Smooth muscle cell (in vitro differentiated cells): ENCODE data around the gene ANKRD45. TPM values are rescaled to one million over a fixed set of nuclear protein-coding genes. Genes with fewer than 3 reads are reported as not detected.

ENCODE experiments used
- DNase-seq: peaks from one replicate; lab custom pipeline; 2025; ENCODE audit not compliant: unreplicated experiment; lab: John Stamatoyannopoulos, UW
- H2AFZ ChIP-seq: fragments of 200-600 bp; sonication (generic); 2 replicates; pipeline ENCODE4 v1.6.0; 2016; ENCODE audit warnings: antibody characterized with exemption, low read depth, mild to moderate bottlenecking
- H3F3A ChIP-seq: fragments of 200-600 bp; sonication (generic); 2 replicates; pipeline ENCODE4 v1.6.0; 2017; ENCODE audit warnings: antibody characterized with exemption, low read depth
- H3K27ac ChIP-seq: fragments of 200-600 bp; sonication (generic); 2 replicates; pipeline ENCODE4 v1.5.1; 2016; ENCODE audit warnings: low read depth, mild to moderate bottlenecking
- H3K27me3 ChIP-seq: fragments of 200-600 bp; sonication (generic); 2 replicates; pipeline ENCODE4 v1.6.1; 2016; ENCODE audit warnings: low read depth, mild to moderate bottlenecking
- H3K36me3 ChIP-seq: fragments of 200-600 bp; sonication (generic); 2 replicates; pipeline ENCODE4 v1.5.1; 2016; ENCODE audit warnings: low read depth
- H3K4me1 ChIP-seq: fragments of 200-600 bp; sonication (generic); 2 replicates; pipeline ENCODE4 v1.5.1; 2016; ENCODE audit warnings: low read depth
- H3K4me2 ChIP-seq: fragments of 200-600 bp; sonication (generic); 2 replicates; pipeline ENCODE4 v1.6.0; 2016; ENCODE audit warnings: mild to moderate bottlenecking
- H3K4me3 ChIP-seq: fragments of 200-600 bp; sonication (generic); 2 replicates; pipeline ENCODE4 v1.5.1; 2016; ENCODE audit warnings: mild to moderate bottlenecking
- H3K79me2 ChIP-seq: fragments of 200-600 bp; sonication (generic); 2 replicates; pipeline ENCODE4 v1.6.0; 2016; ENCODE audit warnings: low read depth, mild to moderate bottlenecking
- H3K9ac ChIP-seq: fragments of 200-600 bp; sonication (generic); 2 replicates; pipeline ENCODE4 v1.6.0; 2016; ENCODE audit warnings: low read depth
- H3K9me3 ChIP-seq: fragments of 200-600 bp; sonication (generic); replicated peaks from 2 replicates; pipeline ENCODE4 v1.5.1; 2016; ENCODE audit warnings: low read depth
- H4K20me1 ChIP-seq: fragments of 200-600 bp; sonication (generic); 2 replicates; pipeline ENCODE4 v1.6.0; 2016; ENCODE audit warnings: low read depth
- CTCF ChIP-seq: fragments of 200-600 bp; sonication (generic); IDR thresholded peaks from 2 replicates; pipeline ENCODE4 v1.5.1; 2017; ENCODE audit warnings: borderline replicate concordance, mild to moderate bottlenecking, antibody characterized with exemption; ENCODE audit not compliant: insufficient read depth, poor library complexity, severe bottlenecking
- WGBS: methylation state at CpG from one replicate; pipeline ENCODE4 v1.1.7; 2016; ENCODE audit warnings: low lambda C conversion rate; 5-methylcytosine and 5-hydroxymethylcytosine counted together
- polyA plus RNA-seq: library from polyadenylated mRNA; unstranded; fragments of >200 nt; fragmentation: Nextera tagmentation; extraction: Ambion mirVana; gene quantifications from 2 replicates; pipeline ENCODE4 v1.2.1, GENCODE V29; 2016
- total RNA-seq: library from RNA; depleted of rRNA; stranded (reverse); fragments of >200 nt; gene quantifications from 2 replicates; pipeline ENCODE4 v1.2.3, GENCODE V29; 2014

Gene ANKRD45
- total and polyA plus RNA-seq, 2 experiments from 2014 or later: 0.72 to 1.8 TPM

GRCh38 chr1:173561263-173561662, 108.4 kb downstream of the ANKRD45 start:
- H3K9me3 ChIP-seq: no peaks in the 10 kb centered on the region
- H4K20me1 ChIP-seq: no peaks in the 10 kb centered on the region
- no peaks in the 10 kb centered on the region for H3K79me2 ChIP-seq
- H3K9ac ChIP-seq: no peak overlapping the region
- no peaks in the 10 kb centered on the region for H3K27me3 ChIP-seq
- 94% methylated on average over 1 of the region's 1 CpG for WGBS
- no peaks in the 10 kb centered on the region for H3K36me3 ChIP-seq
- no peak for DNase-seq
- no peak overlapping the region for H3K27ac ChIP-seq
- TF ChIP-seq CTCF: no peak
- H3K4me3 ChIP-seq: no peak overlapping the region
- H3K4me2 ChIP-seq: no peak overlapping the region
- no peaks in the 10 kb centered on the region for H3K4me1 ChIP-seq
- H3F3A ChIP-seq: no peaks in the 10 kb centered on the region
- no peak overlapping the region for H2AFZ ChIP-seq

- TF ChIP-seq CTCF: no peak
- Histone ChIP-seq H3K4me2 (no peak overlapping the region), H4K20me1 (no peaks in the 10 kb centered on the region), H3K9me3 (no peaks in the 10 kb centered on the region), H3K9ac (no peak overlapping the region), H2AFZ (no peak overlapping the region), H3K4me3 (no peak overlapping the region), H3K27ac (no peak overlapping the region), H3F3A (no peaks in the 10 kb centered on the region), H3K4me1 (no peaks in the 10 kb centered on the region), H3K79me2 (no peaks in the 10 kb centered on the region), H3K36me3 (no peaks in the 10 kb centered on the region), H3K27me3 (no peaks in the 10 kb centered on the region)
- DNase-seq: no peak
- 89% methylated on average over 3 of the region's 3 CpGs for WGBS
Measured at GRCh38 chr1:173560285-173560880, 109.3 kb downstream of the ANKRD45 start.

Other genes with a start within 250 kb of the ANKRD45 start
- gene PRDX6, start 192.5 kb downstream of the ANKRD45 start, total RNA-seq: 657 and 689 TPM in 2 replicates
- gene PRDX6, start 192.5 kb downstream of the ANKRD45 start, polyA plus RNA-seq: 484 and 526 TPM in 2 replicates
- not detected in 2 replicates for gene SLC9C2, start 66.8 kb downstream of the ANKRD45 start, total RNA-seq
- 0.35 TPM in 1 of 2 replicates, not detected in the other for gene SLC9C2, start 66.8 kb downstream of the ANKRD45 start, polyA plus RNA-seq
- gene TEX50, start 34.5 kb downstream of the ANKRD45 start, total RNA-seq: 0.49 TPM in 1 of 2 replicates, not detected in the other
- gene TEX50, start 34.5 kb downstream of the ANKRD45 start, polyA plus RNA-seq: not detected in 2 replicates
- 47.6 and 49.7 TPM in 2 replicates for gene KLHL20, start 45.1 kb upstream of the ANKRD45 start, total RNA-seq
- 21.2 and 25.6 TPM in 2 replicates for gene KLHL20, start 45.1 kb upstream of the ANKRD45 start, polyA plus RNA-seq
- 16.9 and 19.3 TPM in 2 replicates for gene DARS2, start 154.8 kb upstream of the ANKRD45 start, total RNA-seq
- gene DARS2, start 154.8 kb upstream of the ANKRD45 start, polyA plus RNA-seq: 7.7 and 10.1 TPM in 2 replicates
- gene CENPL, start 155.0 kb upstream of the ANKRD45 start, total RNA-seq: 14.6 and 15.6 TPM in 2 replicates
- gene CENPL, start 155.0 kb upstream of the ANKRD45 start, polyA plus RNA-seq: 3.5 and 6.1 TPM in 2 replicates
- 206 and 276 TPM in 2 replicates for gene GAS5, start 198.1 kb upstream of the ANKRD45 start, total RNA-seq
- gene GAS5, start 198.1 kb upstream of the ANKRD45 start, polyA plus RNA-seq: 104 and 156 TPM in 2 replicates
- gene ZBTB37, start 198.5 kb upstream of the ANKRD45 start, total RNA-seq: 6.6 and 9.1 TPM in 2 replicates
- 0.77 and 0.98 TPM in 2 replicates for gene ZBTB37, start 198.5 kb upstream of the ANKRD45 start, polyA plus RNA-seq
- gene SERPINC1, start 247.5 kb upstream of the ANKRD45 start, total RNA-seq: 0.49 and 0.63 TPM in 2 replicates
- 0.56 TPM in 1 of 2 replicates, not detected in the other for gene SERPINC1, start 247.5 kb upstream of the ANKRD45 start, polyA plus RNA-seq